GM12872 (cell line): Measurements from ENCODE around the gene ITIH6.

Experiments used
- CTCF ChIP-seq: IDR thresholded peaks from 3 replicates; pipeline ENCODE4 v1.5.1; 2011; ENCODE audit warnings: low read depth, mild to moderate bottlenecking, low read length, moderate library complexity; ENCODE audit not compliant: insufficient read depth

The ITIH6 gene, protein sequence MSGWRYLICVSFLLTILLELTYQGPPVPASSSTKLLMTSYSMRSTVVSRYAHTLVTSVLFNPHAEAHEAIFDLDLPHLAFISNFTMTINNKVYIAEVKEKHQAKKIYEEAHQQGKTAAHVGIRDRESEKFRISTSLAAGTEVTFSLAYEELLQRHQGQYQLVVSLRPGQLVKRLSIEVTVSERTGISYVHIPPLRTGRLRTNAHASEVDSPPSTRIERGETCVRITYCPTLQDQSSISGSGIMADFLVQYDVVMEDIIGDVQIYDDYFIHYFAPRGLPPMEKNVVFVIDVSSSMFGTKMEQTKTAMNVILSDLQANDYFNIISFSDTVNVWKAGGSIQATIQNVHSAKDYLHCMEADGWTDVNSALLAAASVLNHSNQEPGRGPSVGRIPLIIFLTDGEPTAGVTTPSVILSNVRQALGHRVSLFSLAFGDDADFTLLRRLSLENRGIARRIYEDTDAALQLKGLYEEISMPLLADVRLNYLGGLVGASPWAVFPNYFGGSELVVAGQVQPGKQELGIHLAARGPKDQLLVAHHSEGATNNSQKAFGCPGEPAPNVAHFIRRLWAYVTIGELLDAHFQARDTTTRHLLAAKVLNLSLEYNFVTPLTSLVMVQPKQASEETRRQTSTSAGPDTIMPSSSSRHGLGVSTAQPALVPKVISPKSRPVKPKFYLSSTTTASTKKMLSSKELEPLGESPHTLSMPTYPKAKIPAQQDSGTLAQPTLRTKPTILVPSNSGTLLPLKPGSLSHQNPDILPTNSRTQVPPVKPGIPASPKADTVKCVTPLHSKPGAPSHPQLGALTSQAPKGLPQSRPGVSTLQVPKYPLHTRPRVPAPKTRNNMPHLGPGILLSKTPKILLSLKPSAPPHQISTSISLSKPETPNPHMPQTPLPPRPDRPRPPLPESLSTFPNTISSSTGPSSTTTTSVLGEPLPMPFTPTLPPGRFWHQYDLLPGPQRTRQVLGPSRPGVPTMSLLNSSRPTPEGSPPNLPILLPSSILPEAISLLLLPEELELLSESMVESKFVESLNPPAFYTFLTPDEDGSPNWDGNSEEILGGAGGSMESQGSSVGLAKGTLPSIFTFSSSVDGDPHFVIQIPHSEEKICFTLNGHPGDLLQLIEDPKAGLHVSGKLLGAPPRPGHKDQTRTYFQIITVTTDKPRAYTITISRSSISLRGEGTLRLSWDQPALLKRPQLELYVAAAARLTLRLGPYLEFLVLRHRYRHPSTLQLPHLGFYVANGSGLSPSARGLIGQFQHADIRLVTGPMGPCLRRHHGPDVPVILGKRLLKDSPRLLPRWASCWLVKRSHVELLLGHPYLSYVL

DNA sequence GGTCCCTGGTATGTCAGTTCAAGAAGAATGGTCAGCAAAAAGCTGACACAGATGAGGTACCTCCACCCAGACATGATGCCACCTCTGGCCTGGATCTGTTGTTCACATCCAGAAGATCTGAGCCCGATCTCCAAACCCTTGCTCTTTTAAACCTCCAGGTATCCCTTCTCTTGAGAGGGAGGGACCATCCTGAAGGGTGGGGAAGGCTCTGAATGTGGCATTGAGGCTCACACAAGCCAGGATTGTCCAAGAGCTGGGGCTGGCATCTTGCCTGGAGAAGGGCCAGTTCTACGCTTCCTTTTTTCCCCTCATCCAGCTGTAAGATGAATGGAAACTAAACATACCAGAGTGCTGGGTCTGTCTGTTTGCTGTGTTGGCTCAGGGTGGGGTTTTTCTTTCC is at the start of gene ITIH6:
Gene ITIH6, minus strand, starts transcription at position 119 of the 400 bp plus-strand sequence. Its CDS starts 45 bp downstream, at position 74.
- no peak for TF ChIP-seq CTCF

DNA sequence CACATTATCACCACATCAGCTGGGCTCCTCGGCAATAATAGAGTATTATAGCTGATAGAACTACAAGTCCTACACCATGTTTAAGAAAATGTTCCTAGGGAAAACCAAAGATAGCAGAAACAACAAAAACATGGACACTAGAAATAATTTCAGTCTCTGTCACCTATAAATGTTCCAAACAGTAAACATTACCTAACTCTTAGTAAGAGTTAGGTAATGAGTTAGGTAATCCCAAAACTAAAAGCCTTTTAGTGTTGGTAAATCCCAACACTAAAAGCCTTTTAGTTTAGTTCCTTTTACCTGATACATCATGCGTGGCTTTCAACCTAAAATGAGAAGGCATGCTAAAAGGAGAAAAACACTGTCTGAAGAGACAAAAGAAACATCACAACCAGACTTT is 45.0 kb upstream of the ITIH6 start:
- TF ChIP-seq CTCF, result no peak

GRCh38 chrX:54842607-54843006 is 44.6 kb upstream of the ITIH6 start:
- no peak for TF ChIP-seq CTCF

GRCh38 chrX:54838583-54838982 is 40.5 kb upstream of the ITIH6 start:
- TF ChIP-seq CTCF, result no peak

- no peak for TF ChIP-seq CTCF
These were observed 28.5 kb upstream of the ITIH6 start for GRCh38 chrX:54826598-54826997.

GRCh38 chrX:54825716-54826438 is 27.8 kb upstream of the ITIH6 start:
- TF ChIP-seq CTCF, result peak; percentile 37; the same call in 2 of the 3 replicates
